Raji (cell line): ENCODE data around the gene GOLGB1.

ENCODE experiments used
- POLR2A ChIP-seq: IDR thresholded peaks from 2 replicates; pipeline ENCODE4 v1.6.1; 2011; ENCODE audit warnings: low read depth, low read length, control low read depth; ENCODE audit not compliant: insufficient read depth

Gene GOLGB1

DNA sequence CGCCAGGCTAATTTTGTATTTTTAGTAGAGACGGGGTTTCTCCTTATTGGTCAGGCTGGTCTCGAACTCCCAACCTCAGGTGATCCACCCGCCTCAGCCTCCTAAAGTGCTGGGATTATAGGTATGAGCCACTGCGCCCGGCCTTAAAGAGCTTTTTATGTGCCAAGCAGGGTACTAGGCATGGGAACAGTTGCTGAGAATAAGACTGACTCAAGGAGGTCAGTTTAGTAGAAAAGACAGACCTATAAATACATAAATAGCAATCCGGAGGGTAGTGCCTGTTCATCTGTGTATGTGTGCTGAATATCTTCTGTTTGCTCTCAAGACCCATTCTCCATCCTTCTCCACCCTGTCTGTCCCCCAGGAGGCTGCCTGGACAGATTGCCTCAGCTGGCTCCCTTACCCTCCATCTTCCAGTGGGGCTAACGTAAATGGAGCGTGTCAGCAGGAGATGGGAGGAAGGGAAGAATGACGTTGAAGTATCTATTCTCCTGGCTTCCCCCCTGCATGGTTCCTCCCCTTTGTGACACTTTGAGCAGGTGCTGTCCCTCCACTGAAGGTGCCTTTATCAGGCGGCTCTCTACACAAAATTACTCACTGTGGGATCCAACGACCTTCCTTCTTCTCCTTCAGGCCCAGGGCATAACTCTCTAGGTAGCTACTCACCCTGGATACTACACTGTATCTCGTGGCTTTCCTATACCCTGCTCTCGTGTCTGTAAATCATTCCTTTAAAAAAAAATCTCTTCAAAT lies 125.2 kb downstream of the GOLGB1 start:
- no peak for TF ChIP-seq POLR2A

DNA sequence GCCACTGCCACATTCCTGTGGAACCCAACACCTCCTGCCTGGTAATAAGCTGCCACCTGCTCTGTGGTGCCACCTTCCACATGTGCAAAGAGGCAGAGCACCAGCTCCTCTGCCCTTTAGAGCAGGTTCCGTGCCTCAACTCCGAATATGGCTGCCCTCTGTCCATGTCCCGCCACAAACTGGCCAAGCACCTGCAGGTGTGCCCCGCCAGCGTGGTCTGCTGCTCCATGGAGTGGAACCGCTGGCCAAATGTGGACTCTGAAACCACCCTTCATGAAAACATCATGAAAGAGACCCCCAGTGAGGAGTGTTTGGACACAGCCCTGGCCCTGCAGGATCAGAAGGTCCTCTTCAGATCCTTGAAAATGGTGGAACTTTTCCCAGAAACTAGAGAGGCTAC lies 128.1 kb downstream of the GOLGB1 start:
- TF ChIP-seq POLR2A: no peak

DNA sequence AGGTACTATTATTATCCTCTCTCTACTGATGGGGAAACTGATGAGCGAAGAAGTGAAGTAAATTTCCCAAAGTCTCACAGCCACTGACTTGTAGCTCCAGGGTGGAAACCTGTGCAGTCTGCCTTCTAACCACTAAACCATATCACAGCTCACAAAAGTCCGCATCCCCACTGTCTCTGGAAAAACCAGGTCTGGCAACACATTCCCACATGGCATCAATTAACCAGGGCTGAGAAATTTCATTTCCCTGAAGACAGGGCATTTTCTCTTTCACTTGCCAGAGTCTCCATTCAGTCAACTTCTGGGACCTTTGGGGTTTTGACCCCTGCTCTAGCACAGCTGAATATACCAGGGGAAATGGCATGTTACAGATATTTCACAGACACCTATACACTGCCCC lies 129.8 kb downstream of the GOLGB1 start:
- no peak for TF ChIP-seq POLR2A
